Upper lobe of left lung (tissue), 6 donors: Measurements from ENCODE around the gene MAN1A1. TPM values are rescaled to one million over a fixed set of nuclear protein-coding genes. Genes with fewer than 3 reads are reported as not detected.

Experiments used
- ATAC-seq, 2 donors: fragments of 200-7000 bp; cut with Tn5 transposase; one replicate each; pipeline ENCODE4 v1.9.1; 2022; ENCODE audit warnings: mild to moderate bottlenecking in 2 of 2, moderate library complexity in 2 of 2; ENCODE audit not compliant: low FRiP score in 2 of 2
- DNase-seq, 2 donors: peaks; one replicate each; pipeline ENCODE4 v3.0.0-alpha.2; 2019 to 2020
- H3K27ac ChIP-seq, 4 donors: fragments of 200-600 bp; sonication (generic); one replicate each; pipeline ENCODE4 v1.5.1; 2016 to 2019
- H3K27me3 ChIP-seq, 4 donors: fragments of 200-600 bp; sonication (generic); one replicate each; pipeline ENCODE4 v1.5.1; 2017 to 2019
- H3K36me3 ChIP-seq, 4 donors: fragments of 200-600 bp; sonication (generic); one replicate each; pipeline ENCODE4 v1.5.1; 2016 to 2019
- H3K4me1 ChIP-seq, 4 donors: fragments of 200-600 bp; sonication (generic); one replicate each; pipeline ENCODE4 v1.5.1; 2018 to 2019
- H3K4me3 ChIP-seq, 4 donors: fragments of 200-600 bp; sonication (generic); one replicate each; pipeline ENCODE4 v1.5.1; 2017 to 2019; ENCODE audit warnings: mild to moderate bottlenecking in 2 of 4, moderate library complexity in 1 of 4
- H3K9me3 ChIP-seq, 4 donors: fragments of 200-600 bp; sonication (generic); one replicate each; pipeline ENCODE4 v1.5.1; 2018 to 2019
- CTCF ChIP-seq, 6 experiments: fragments of 450-650 bp in 4 of 6; fragments of 200-600 bp in 2 of 6; sonication (generic) in 2 of 6; IDR thresholded peaks; one replicate each; pipeline ENCODE4 v1.5.1; 2016 to 2019; ENCODE audit warnings: antibody characterized with exemption in 6 of 6
- EP300 ChIP-seq, 4 donors: sonication (generic); formaldehyde crosslinking; IDR thresholded peaks; one replicate each; pipeline ENCODE4 v1.5.1; 2017; ENCODE audit warnings: antibody characterized with exemption in 4 of 4, control low read depth in 2 of 4
- POLR2A ChIP-seq, 4 donors: fragments of 450-650 bp; IDR thresholded peaks; one replicate each; pipeline ENCODE4 v1.5.1; 2016 to 2017; ENCODE audit warnings: antibody characterized with exemption in 4 of 4, mild to moderate bottlenecking in 2 of 4
- POLR2AphosphoS5 ChIP-seq, 2 donors: sonication (generic); formaldehyde crosslinking; IDR thresholded peaks; one replicate each; pipeline ENCODE4 v1.5.1; 2017; ENCODE audit warnings: antibody characterized with exemption in 2 of 2
- WGBS, 2 donors: methylation state at CpG; one replicate each; pipeline ENCODE4 v1.1.5; 2017 to 2018; 5-methylcytosine and 5-hydroxymethylcytosine counted together
- total RNA-seq, 6 donors: library from RNA; depleted of rRNA in 4 of 6; stranded (reverse); fragments of >200 nt in 4 of 6; gene quantifications; one replicate each; pipeline versions ENCODE4 v1.1.0 to v1.2.1, GENCODE V29; 2016 to 2021
- donor health status: DM: no; HTN: no; CAD: no; lungs with moderate emphysema.
- donor health status: DM: no; HTN: yes; CAD: no; lungs with severe emphysema.

Gene MAN1A1
- total RNA-seq, 6 donors from 2014 or later = 61.8 to 98.6 (median 79.1) TPM

GRCh38 chr6:119224095-119224701 is 125.4 kb downstream of the MAN1A1 start:
- ATAC-seq (no peak), DNase-seq (no peak)
- no peak overlapping the region for H3K27ac ChIP-seq
- TF ChIP-seq CTCF (IDR thresholded peaks at IDR 0.05) (no peak), POLR2AphosphoS5 (IDR thresholded peaks at IDR 0.05) (no peak), EP300 (IDR thresholded peaks at IDR 0.05) (no peak), POLR2A (IDR thresholded peaks at IDR 0.05) (no peak)
- H3K9me3 ChIP-seq = no peaks in the 10 kb centered on the region
- no peaks in the 10 kb centered on the region for H3K27me3 ChIP-seq
- no peaks in the 10 kb centered on the region for H3K4me1 ChIP-seq
- H3K4me3 ChIP-seq = no peak overlapping the region
- no peaks in the 10 kb centered on the region for H3K36me3 ChIP-seq
- WGBS, 2 donors = 85 to 87% methylated on average over 4 of the region's 4 CpGs

- no peaks in the 10 kb centered on the region for H3K9me3 ChIP-seq
- H3K36me3 ChIP-seq = no peaks in the 10 kb centered on the region
- H3K4me1 ChIP-seq = no peaks in the 10 kb centered on the region
- WGBS, 2 donors = 46 to 50% methylated on average over 1 of the region's 1 CpG
- TF ChIP-seq POLR2AphosphoS5 (IDR thresholded peaks at IDR 0.05) (no peak), EP300 (IDR thresholded peaks at IDR 0.05) (no peak), CTCF (IDR thresholded peaks at IDR 0.05) (no peak), POLR2A (IDR thresholded peaks at IDR 0.05) (no peak)
- no peak overlapping the region for H3K4me3 ChIP-seq
- ATAC-seq = no peak
- no peaks in the 10 kb centered on the region for H3K27me3 ChIP-seq
- no peak overlapping the region for H3K27ac ChIP-seq
- DNase-seq = no peak
Observed at GRCh38 chr6:119220452-119220851, 129.1 kb downstream of the MAN1A1 start.

DNA sequence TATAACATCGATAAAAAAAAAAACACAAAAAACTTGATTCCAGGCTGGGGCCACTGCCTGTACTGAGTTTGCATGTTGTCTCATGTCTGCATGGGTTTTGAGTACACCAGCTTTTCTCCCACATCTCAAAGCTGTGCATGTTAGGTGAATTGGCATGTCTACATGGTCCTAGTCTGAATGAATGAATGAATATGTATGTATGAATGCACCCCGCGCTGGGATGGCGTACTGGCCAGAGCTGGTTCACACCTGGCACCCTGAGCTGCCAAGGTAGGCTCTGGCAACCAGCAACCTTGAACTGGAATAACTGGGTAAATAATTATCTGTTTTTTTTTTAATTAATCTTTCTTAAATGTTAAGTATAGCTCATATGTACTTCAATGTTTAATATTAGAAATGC is 131.0 kb downstream of the MAN1A1 start:
- Histone ChIP-seq H3K4me3 (no peak overlapping the region), H3K27me3 (no peaks in the 10 kb centered on the region), H3K27ac (no peak overlapping the region), H3K9me3 (no peaks in the 10 kb centered on the region), H3K4me1 (no peaks in the 10 kb centered on the region), H3K36me3 (no peaks in the 10 kb centered on the region)
- DNase-seq (no peak), ATAC-seq (no peak)
- no peak for TF ChIP-seq POLR2AphosphoS5 (IDR thresholded peaks at IDR 0.05)
- TF ChIP-seq EP300 (IDR thresholded peaks at IDR 0.05) = no peak
- no peak for TF ChIP-seq POLR2A (IDR thresholded peaks at IDR 0.05)
- TF ChIP-seq CTCF (IDR thresholded peaks at IDR 0.05) = no peak
- WGBS, 2 donors = 94 to 98% methylated on average over 4 of the region's 4 CpGs

DNA sequence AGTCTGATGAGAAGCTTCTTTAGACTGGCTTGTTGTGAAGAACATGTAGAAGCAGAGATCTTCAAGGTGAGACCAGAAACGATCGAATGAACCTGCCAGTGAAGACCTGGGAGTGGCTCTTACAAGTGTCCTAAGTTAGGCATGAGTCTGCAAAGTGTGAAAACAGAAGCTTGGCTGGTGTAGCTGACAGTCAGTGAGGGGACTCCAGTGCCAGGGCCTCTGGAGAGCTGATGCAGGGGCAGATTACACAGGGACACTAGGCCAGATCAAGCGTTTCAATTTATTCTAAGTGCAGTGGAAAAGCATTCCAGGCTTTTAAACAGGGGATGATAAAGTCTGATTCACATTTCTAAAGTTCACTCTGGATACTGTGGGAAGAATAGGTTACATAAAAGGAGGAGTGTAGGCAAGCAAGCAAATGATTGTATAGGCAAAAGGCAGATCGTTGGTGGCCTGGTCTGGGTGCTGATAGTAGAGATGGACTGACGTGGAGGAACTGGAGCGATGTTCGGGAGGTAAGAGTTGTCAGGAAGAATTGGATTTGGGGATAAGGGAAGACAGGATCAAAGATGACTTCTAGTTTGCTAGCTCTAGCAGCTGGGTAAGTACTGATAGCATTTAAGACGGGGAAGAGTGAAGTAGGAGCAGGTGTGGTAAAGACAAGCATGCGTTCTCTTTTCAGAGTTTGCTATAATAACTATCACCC is 133.5 kb downstream of the MAN1A1 start:
- Histone ChIP-seq H3K27ac (no peak overlapping the region), H3K4me1 (no peaks in the 10 kb centered on the region), H3K36me3 (no peaks in the 10 kb centered on the region), H3K4me3 (no peak overlapping the region), H3K9me3 (no peaks in the 10 kb centered on the region), H3K27me3 (no peaks in the 10 kb centered on the region)
- 89 to 94% methylated on average over 9 of the region's 9 CpGs for WGBS, 2 donors
- DNase-seq = no peak
- no peak for ATAC-seq
- no peak for TF ChIP-seq POLR2AphosphoS5 (IDR thresholded peaks at IDR 0.05)
- no peak for TF ChIP-seq EP300 (IDR thresholded peaks at IDR 0.05)
- no peak for TF ChIP-seq POLR2A (IDR thresholded peaks at IDR 0.05)
- TF ChIP-seq CTCF (IDR thresholded peaks at IDR 0.05) = no peak

DNA sequence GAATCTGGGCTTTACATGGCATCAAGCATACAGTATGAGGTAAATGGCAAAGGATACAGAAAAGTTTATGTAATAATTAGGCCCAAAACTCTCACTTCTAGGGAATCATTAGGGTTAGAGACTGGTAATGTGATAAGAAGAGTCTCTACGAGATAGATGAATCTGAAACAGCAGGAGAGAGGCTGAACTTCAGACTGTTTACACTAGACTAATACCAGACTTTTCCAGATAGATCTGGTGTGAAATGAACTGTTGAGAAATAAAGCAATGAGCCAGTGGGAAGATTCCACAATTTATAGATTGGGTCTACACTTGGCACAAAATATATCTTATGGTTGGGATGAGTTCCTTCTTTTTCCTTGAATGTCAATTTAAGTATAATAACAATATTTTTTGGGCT is 134.3 kb downstream of the MAN1A1 start:
- no peak for ATAC-seq
- Histone ChIP-seq H3K27me3 (no peaks in the 10 kb centered on the region), H3K9me3 (no peaks in the 10 kb centered on the region), H3K27ac (no peak overlapping the region), H3K36me3 (no peaks in the 10 kb centered on the region), H3K4me3 (no peak overlapping the region), H3K4me1 (no peaks in the 10 kb centered on the region)
- WGBS, 2 donors = 64 to 82% methylated on average over 1 of the region's 1 CpG
- TF ChIP-seq CTCF (IDR thresholded peaks at IDR 0.05) (no peak), POLR2A (IDR thresholded peaks at IDR 0.05) (no peak), POLR2AphosphoS5 (IDR thresholded peaks at IDR 0.05) (no peak), EP300 (IDR thresholded peaks at IDR 0.05) (no peak)
- DNase-seq = no peak
